HFF-Myc (cell line): ENCODE results near the gene FOXK2.

Source experiments
- DNase-seq: peaks from one replicate; pipeline ENCODE4 v3.0.0-alpha.2; 2011; ENCODE audit warnings: low read depth; ENCODE audit errors: extremely low read depth
- H3K4me3 ChIP-seq: replicated peaks from 2 replicates; pipeline ENCODE4 v1.5.1; 2011; ENCODE audit warnings: low read depth, mild to moderate bottlenecking, control low read depth, low read length
- CTCF ChIP-seq: IDR thresholded peaks from 2 replicates; pipeline ENCODE4 v1.5.1; 2012; ENCODE audit warnings: mild to moderate bottlenecking, low read depth, low read length, control low read depth; ENCODE audit errors: missing control alignments

Gene FOXK2

GRCh38 chr17:82653651-82654528 lies 134.4 kb downstream of the FOXK2 start:
- TF ChIP-seq CTCF = no peak
- no peak overlapping the region for H3K4me3 ChIP-seq
- DNase-seq = no peak
